Upper lobe of left lung (tissue), 6 donors: Measurements from ENCODE around the gene KRTAP10-8. TPM values are rescaled to one million over a fixed set of nuclear protein-coding genes. Genes with fewer than 3 reads are reported as not detected.

Experiments used
- ATAC-seq, 2 donors: fragments of 200-7000 bp; cut with Tn5 transposase; one replicate each; pipeline ENCODE4 v1.9.1; 2022; ENCODE audit warnings: mild to moderate bottlenecking in 2 of 2, moderate library complexity in 2 of 2; ENCODE audit not compliant: low FRiP score in 2 of 2
- DNase-seq, 2 donors: peaks; one replicate each; pipeline ENCODE4 v3.0.0-alpha.2; 2019 to 2020
- H3K27ac ChIP-seq, 4 donors: fragments of 200-600 bp; sonication (generic); one replicate each; pipeline ENCODE4 v1.5.1; 2016 to 2019
- H3K27me3 ChIP-seq, 4 donors: fragments of 200-600 bp; sonication (generic); one replicate each; pipeline ENCODE4 v1.5.1; 2017 to 2019
- H3K36me3 ChIP-seq, 4 donors: fragments of 200-600 bp; sonication (generic); one replicate each; pipeline ENCODE4 v1.5.1; 2016 to 2019
- H3K4me1 ChIP-seq, 4 donors: fragments of 200-600 bp; sonication (generic); one replicate each; pipeline ENCODE4 v1.5.1; 2018 to 2019
- H3K4me3 ChIP-seq, 4 donors: fragments of 200-600 bp; sonication (generic); one replicate each; pipeline ENCODE4 v1.5.1; 2017 to 2019; ENCODE audit warnings: mild to moderate bottlenecking in 2 of 4, moderate library complexity in 1 of 4
- H3K9me3 ChIP-seq, 4 donors: fragments of 200-600 bp; sonication (generic); one replicate each; pipeline ENCODE4 v1.5.1; 2018 to 2019
- EP300 ChIP-seq, 4 donors: sonication (generic); formaldehyde crosslinking; IDR thresholded peaks; one replicate each; pipeline ENCODE4 v1.5.1; 2017; ENCODE audit warnings: antibody characterized with exemption in 4 of 4, control low read depth in 2 of 4
- POLR2A ChIP-seq, 4 donors: fragments of 450-650 bp; IDR thresholded peaks; one replicate each; pipeline ENCODE4 v1.5.1; 2016 to 2017; ENCODE audit warnings: antibody characterized with exemption in 4 of 4, mild to moderate bottlenecking in 2 of 4
- POLR2AphosphoS5 ChIP-seq, 2 donors: sonication (generic); formaldehyde crosslinking; IDR thresholded peaks; one replicate each; pipeline ENCODE4 v1.5.1; 2017; ENCODE audit warnings: antibody characterized with exemption in 2 of 2
- WGBS, 2 donors: methylation state at CpG; one replicate each; pipeline ENCODE4 v1.1.5; 2017 to 2018; 5-methylcytosine and 5-hydroxymethylcytosine counted together
- total RNA-seq, 6 donors: library from RNA; depleted of rRNA in 4 of 6; stranded (reverse); fragments of >200 nt in 4 of 6; gene quantifications; one replicate each; pipeline versions ENCODE4 v1.1.0 to v1.2.1, GENCODE V29; 2016 to 2021
- TF ChIP-seq, protein P1 (sequence below), 6 experiments: fragments of 450-650 bp in 4 of 6; fragments of 200-600 bp in 2 of 6; sonication (generic) in 2 of 6; IDR thresholded peaks; one replicate each; pipeline ENCODE4 v1.5.1; 2016 to 2019; ENCODE audit warnings: antibody characterized with exemption in 6 of 6
- donor health status: DM: no; HTN: no; CAD: no; lungs with moderate emphysema.
- donor health status: DM: no; HTN: yes; CAD: no; lungs with severe emphysema.

Gene KRTAP10-8
- total RNA-seq, 6 donors from 2014 or later: not detected

DNA sequence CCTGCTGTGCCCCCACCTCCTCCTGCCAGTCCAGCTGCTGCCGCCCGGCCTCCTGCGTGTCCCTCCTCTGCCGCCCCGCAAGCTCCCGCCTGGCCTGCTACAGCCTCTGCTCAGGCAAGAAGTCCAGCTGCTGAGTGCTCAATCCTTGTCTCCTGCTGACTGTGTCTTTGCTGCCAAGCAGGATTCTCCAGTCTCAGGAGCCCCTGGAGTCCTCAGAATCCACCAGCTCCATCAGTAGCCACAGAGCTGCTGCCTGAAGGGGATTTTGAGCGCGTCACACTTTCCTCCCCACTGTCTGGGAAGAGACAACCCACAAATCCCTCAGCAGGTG, 35.3 kb downstream of the KRTAP10-8 start:
- no peak overlapping the region for H3K4me3 ChIP-seq
- ATAC-seq (no peak), DNase-seq (peak in 1 of 2 donors; percentile 64)
- no peaks in the 10 kb centered on the region for H3K4me1 ChIP-seq
- H3K36me3 ChIP-seq: no peaks in the 10 kb centered on the region
- TF ChIP-seq, protein P1, sequence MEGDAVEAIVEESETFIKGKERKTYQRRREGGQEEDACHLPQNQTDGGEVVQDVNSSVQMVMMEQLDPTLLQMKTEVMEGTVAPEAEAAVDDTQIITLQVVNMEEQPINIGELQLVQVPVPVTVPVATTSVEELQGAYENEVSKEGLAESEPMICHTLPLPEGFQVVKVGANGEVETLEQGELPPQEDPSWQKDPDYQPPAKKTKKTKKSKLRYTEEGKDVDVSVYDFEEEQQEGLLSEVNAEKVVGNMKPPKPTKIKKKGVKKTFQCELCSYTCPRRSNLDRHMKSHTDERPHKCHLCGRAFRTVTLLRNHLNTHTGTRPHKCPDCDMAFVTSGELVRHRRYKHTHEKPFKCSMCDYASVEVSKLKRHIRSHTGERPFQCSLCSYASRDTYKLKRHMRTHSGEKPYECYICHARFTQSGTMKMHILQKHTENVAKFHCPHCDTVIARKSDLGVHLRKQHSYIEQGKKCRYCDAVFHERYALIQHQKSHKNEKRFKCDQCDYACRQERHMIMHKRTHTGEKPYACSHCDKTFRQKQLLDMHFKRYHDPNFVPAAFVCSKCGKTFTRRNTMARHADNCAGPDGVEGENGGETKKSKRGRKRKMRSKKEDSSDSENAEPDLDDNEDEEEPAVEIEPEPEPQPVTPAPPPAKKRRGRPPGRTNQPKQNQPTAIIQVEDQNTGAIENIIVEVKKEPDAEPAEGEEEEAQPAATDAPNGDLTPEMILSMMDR (IDR thresholded peaks at IDR 0.05): no peak
- TF ChIP-seq EP300 (IDR thresholded peaks at IDR 0.05) (no peak), POLR2AphosphoS5 (IDR thresholded peaks at IDR 0.05) (no peak), POLR2A (IDR thresholded peaks at IDR 0.05) (no peak)
- H3K27ac ChIP-seq: no peak overlapping the region
- H3K27me3 ChIP-seq: no peaks in the 10 kb centered on the region
- 46 to 65% methylated on average over 8 of the region's 8 CpGs for WGBS, 2 donors
- H3K9me3 ChIP-seq: peaks cover 0 to 17% (median 3%) of the 10 kb centered on the region in 4 donors

DNA sequence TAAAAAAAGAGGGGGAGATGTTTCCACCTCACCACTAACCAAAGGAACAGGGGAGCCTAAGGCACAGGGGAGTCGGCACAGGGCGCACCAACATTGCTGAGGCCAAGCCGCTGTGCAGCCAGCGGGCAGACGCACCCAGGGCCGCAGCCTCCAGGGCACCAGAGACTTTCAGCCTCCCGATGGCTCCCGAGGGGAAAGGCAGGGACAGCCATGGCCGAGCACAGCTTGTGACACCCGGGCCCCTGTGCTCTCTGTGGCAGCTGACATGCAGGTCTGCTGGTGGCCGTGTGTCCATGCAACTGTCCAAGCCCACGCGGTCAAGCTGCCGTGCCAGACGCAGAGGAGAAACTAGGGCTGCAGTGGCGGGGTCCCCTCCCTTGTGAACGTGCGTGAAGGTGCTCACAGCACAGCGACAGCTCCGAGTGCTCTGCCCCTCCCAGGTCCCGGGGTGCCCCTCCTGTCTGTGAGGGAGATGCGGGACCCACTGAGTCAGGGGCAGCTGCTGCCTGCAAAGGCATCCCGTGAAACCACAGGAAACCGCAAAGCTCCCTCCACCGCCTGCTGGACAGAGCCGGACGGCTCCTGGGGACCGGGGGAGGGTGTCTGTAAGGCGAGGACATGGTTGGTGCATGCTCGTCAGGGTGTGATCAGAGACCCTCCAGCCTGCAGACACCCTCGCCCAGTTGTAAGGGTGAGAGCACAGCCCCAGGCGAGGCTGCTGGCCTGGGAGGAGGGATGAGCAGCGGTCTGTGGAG, 36.9 kb downstream of the KRTAP10-8 start:
- Histone ChIP-seq H3K27ac (no peak overlapping the region), H3K36me3 (no peaks in the 10 kb centered on the region), H3K4me3 (no peak overlapping the region), H3K27me3 (no peaks in the 10 kb centered on the region), H3K4me1 (no peaks in the 10 kb centered on the region), H3K9me3 (peaks cover 0 to 17% (median 3%) of the 10 kb centered on the region in 4 donors)
- DNase-seq (peak in 1 of 2 donors; percentile 72), ATAC-seq (no peak)
- TF ChIP-seq, protein P1 (IDR thresholded peaks at IDR 0.05): no peak
- TF ChIP-seq POLR2AphosphoS5 (IDR thresholded peaks at IDR 0.05): no peak
- TF ChIP-seq EP300 (IDR thresholded peaks at IDR 0.05): no peak
- TF ChIP-seq POLR2A (IDR thresholded peaks at IDR 0.05): no peak
- 77 to 81% methylated on average over 24 of the region's 33 CpGs for WGBS, 2 donors

DNA sequence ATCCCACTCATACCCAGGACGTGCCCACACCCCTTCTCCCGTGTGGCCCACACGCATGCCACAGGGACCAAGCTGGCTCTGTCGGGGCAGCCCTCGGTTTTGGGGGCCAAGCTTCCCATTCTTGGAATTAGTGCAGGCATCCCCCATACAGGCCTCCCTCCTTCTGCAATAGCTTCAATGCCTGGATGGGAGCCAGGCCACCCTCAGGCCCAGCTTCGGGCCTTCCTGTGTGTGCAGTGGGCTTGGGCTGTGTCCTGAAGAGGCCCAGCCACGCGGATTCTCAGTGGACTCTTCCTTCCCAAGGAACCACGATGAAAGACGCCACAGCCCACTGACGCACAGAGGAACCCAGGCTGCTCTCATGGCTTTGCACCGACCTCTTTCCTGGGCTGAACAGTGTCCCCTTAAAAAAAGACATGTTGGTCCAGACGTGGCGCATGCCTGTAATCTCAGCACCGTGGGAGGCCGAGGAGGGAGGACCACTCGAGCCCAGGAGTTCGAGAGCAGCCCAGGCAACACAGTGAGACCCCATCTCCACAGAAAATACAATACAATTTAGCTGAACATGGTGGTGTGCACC, 37.7 kb downstream of the KRTAP10-8 start:
- Histone ChIP-seq H3K36me3 (no peaks in the 10 kb centered on the region), H3K4me3 (no peak overlapping the region), H3K4me1 (no peaks in the 10 kb centered on the region), H3K27me3 (no peaks in the 10 kb centered on the region), H3K9me3 (peaks cover 0 to 8% (median 3%) of the 10 kb centered on the region in 4 donors), H3K27ac (no peak overlapping the region)
- WGBS, 2 donors: 87 to 90% methylated on average over 14 to 18 of the region's 18 CpGs
- TF ChIP-seq, protein P1 (IDR thresholded peaks at IDR 0.05): no peak
- ATAC-seq (no peak), DNase-seq (peak in 1 of 2 donors; percentile 45)

DNA sequence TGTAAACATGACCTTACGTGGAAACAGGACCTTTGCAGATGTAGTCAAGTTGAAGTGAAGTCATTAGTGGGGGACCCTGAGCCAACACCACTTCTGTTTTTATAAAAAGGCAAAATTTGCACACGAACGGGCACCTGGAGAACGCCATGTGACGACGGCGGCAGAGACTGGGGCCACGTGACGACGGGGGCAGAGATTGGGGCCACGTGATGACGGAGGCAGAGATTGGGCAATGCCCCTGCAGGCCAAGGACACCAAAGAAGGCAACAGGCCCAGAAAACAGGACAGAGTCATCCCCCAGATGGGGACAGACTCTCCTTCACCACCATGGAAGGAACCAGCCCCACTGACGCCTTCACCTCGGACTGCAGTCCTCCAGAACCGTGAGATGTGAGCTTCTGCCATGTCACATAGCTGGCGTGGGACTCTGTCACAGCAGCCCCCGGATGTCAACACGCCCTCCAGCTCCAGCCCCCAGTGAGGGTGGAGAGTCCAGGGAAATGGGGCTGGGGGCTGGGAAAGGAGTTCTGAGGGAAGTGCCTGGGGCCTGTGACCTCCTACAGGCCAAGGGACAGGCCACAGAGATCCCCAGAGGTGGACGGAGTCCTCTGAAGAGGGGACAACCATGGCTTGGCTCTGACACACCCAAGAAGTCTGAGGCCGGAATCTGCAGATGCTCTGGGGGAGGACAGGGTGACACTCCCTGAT, 38.5 kb downstream of the KRTAP10-8 start:
- Histone ChIP-seq H3K36me3 (no peaks in the 10 kb centered on the region), H3K9me3 (peaks cover 0 to 1% (median under 1%) of the 10 kb centered on the region in 4 donors), H3K4me3 (no peak overlapping the region), H3K4me1 (no peaks in the 10 kb centered on the region), H3K27ac (no peak overlapping the region), H3K27me3 (no peaks in the 10 kb centered on the region)
- ATAC-seq: no peak
- TF ChIP-seq POLR2AphosphoS5 (IDR thresholded peaks at IDR 0.05) (no peak), POLR2A (IDR thresholded peaks at IDR 0.05) (no peak)
- TF ChIP-seq, protein P1 (IDR thresholded peaks at IDR 0.05): no peak
- WGBS, 2 donors: 90 to 92% methylated on average over 17 to 20 of the region's 20 CpGs
- DNase-seq: peak in 1 of 2 donors; percentile 34
